ENCODE data around the gene CHD2.
"Not testable (repeated sequence)": the region's sequence is repeated elsewhere in the genome, so short reads cannot be mapped to it uniquely, and the experiment has no call there.

CHD2 gene

GRCh38 chr15:93030430-93031102 lies 130.4 kb downstream of the CHD2 start:
- peak; percentile 81 for DNase-seq (ENCODE audit: low spot score)

GRCh38 chr15:93031103-93031464 lies 131.0 kb downstream of the CHD2 start:
- POLR2A ChIA-PET (ENCODE audit: low non-redundant PET) = no interaction called here

More at GRCh38 chr15:93030430-93031102, 130.4 kb downstream of the CHD2 start:
- TF ChIP-seq CTCF (conservative IDR thresholded peaks at IDR 0.05; ENCODE audit: low read depth) = peak; percentile 93
- ChIA-PET CTCF (interaction anchor here (0.5 to 4.0 kb wide), 10 partner anchors 35 to 1089 kb away, joined by 3 to 42 read pairs (median 5); partner anchors contain the start of gene RGMA), POLR2A (ENCODE audit: low non-redundant PET) (no interaction called here)
- peak overlapping the region; percentile 98 for H3K27ac ChIP-seq

DNA sequence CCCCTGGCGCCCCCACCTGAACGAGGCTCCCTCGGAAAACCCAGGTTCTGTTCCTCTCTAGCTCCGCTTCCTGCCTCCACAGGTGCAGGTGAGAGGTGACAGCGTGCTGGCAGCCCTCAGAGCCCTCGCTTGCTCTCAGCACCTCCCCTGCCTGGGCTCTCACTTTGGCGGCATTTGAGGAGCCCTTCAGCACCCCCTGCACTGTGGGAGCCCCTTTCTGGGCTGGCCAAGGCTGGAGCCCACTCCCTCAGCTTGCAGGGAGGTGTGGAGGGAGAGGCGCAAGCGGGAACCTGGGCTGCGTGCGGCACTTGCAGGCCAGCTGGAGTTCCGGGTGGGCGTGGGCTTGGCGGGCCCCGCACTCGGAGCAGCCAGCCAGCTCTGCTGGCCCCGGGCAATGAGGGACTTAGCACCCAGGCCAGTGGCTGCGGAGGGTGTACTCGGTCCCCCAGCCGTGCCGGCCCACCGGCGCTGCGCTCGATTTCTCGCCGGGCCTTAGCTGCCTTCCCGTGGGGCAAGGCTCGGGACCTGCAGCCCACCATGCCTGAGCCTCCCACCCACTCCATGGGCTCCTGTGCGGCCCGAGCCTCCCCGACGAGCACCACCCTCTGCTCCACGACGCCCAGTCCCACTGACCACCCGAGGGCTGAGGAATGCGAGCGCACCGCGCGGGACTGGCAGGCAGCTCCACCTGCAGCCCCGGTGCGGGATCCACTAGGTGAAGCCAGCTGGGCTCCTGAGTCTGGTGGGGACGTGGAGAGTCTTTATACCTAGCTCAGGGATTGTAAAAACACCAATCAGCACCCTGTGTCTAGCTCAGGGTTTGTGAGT lies 131.6 kb downstream of the CHD2 start:
- CTCF ChIA-PET = interaction anchor here (0.6 to 4.0 kb wide), 6 partner anchors 8 to 1088 kb away, joined by 3 to 42 read pairs (median 4); no protein-coding TSS in a partner anchor
- DNase-seq (ENCODE audit: low spot score); POLR2A ChIA-PET (ENCODE audit: low non-redundant PET); H3K27ac ChIP-seq: not testable (repeated sequence)

More at GRCh38 chr15:93031103-93031464, 131.0 kb downstream of the CHD2 start:
- CTCF ChIA-PET = interaction anchor here (0.6 to 4.0 kb wide), 7 partner anchors 9 to 1089 kb away, joined by 3 to 42 read pairs (median 5); partner anchors contain the start of gene RGMA
- no peak for DNase-seq (ENCODE audit: low spot score)
- TF ChIP-seq CTCF (conservative IDR thresholded peaks at IDR 0.05; ENCODE audit: low read depth) = no peak
- H3K27ac ChIP-seq = peak overlapping the region; percentile 98; the same call in 1 of the 2 replicates

DNA sequence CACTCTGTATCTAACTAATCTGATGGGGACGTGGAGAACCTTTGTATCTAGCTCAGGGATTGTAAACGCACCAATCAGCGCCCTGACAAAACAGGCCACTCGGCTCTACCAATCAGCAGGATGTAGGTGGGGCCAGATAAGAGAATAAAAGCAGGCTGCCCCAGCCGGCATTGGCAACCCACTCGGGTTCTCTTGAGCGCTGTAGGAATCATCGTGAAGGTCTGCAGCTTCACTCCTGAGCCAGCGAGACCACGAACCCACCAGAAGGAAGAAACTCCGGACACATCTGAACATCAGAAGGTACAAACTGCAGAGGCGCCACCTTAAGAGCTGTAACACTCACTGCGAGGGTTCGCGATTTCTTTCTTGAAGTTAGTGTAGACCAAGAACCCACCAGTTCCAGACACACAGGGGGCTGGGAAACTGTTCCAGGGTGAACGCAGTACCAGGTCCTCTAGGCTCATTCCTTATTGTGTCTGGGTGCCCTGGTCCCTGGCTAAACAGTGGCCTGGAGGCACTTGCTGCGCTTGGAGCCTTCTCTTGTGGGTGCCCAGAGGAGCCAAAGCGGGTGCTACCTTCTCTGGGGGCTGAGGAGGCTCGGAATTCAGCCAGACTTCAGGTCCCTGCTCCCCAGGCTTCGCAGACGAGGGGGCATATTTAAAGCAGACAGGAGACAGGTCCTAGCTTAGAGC lies 132.5 kb downstream of the CHD2 start:
- CTCF ChIA-PET = interaction anchor here (0.6 kb wide), 1 partner anchor 43 kb away, joined by 3 read pairs; no protein-coding TSS in a partner anchor
- POLR2A ChIA-PET (ENCODE audit: low non-redundant PET); H3K27ac ChIP-seq; DNase-seq (ENCODE audit: low spot score): not testable (repeated sequence)

GRCh38 chr15:93033434-93034045 lies 133.4 kb downstream of the CHD2 start:
- no peak for DNase-seq (ENCODE audit: low spot score)
- no peak for TF ChIP-seq CTCF (conservative IDR thresholded peaks at IDR 0.05; ENCODE audit: low read depth)
- ChIA-PET POLR2A (ENCODE audit: low non-redundant PET) (no interaction called here), CTCF (interaction anchor here (0.6 kb wide), 1 partner anchor 42 kb away, joined by 3 read pairs; no protein-coding TSS in a partner anchor)
- no peak overlapping the region for H3K27ac ChIP-seq

GRCh38 chr15:93034512-93034911 lies 134.4 kb downstream of the CHD2 start:
- no peak for DNase-seq (ENCODE audit: low spot score)
- ChIA-PET CTCF (interaction anchor here (0.6 to 0.8 kb wide), 2 partner anchors 172 to 1085 kb away, joined by 3 to 4 read pairs; no protein-coding TSS in a partner anchor), POLR2A (ENCODE audit: low non-redundant PET) (no interaction called here)
- no peak for TF ChIP-seq CTCF (conservative IDR thresholded peaks at IDR 0.05; ENCODE audit: low read depth)
- no peak overlapping the region for H3K27ac ChIP-seq

All from RWPE1 (cell line).